Trophoblast cell (in vitro differentiated cells and primary cell): ENCODE measurements around the gene NPSR1.

ENCODE experiments used
- DNase-seq, 2 donors: peaks; one replicate each; pipeline ENCODE4 v3.0.0-alpha.2; 2016
- H2AFZ ChIP-seq: 2 replicates; pipeline ENCODE4 v1.6.1; 2013; ENCODE audit warnings: low read length, moderate library complexity, mild to moderate bottlenecking; ENCODE audit not compliant: insufficient read depth, poor library complexity
- H2AK5ac ChIP-seq: 2 replicates; pipeline ENCODE4 v1.6.1; 2013; ENCODE audit warnings: mild to moderate bottlenecking, low read length
- H2BK120ac ChIP-seq: 2 replicates; pipeline ENCODE4 v1.6.1; 2013; ENCODE audit warnings: low read length, mild to moderate bottlenecking, moderate library complexity; ENCODE audit not compliant: insufficient read depth, poor library complexity
- H2BK12ac ChIP-seq: 2 replicates; pipeline ENCODE4 v1.6.1; 2013; ENCODE audit warnings: mild to moderate bottlenecking, low read length, moderate library complexity
- H2BK5ac ChIP-seq: 2 replicates; pipeline ENCODE4 v1.6.1; 2013; ENCODE audit warnings: low read length, low read depth, moderate library complexity, mild to moderate bottlenecking; ENCODE audit not compliant: poor library complexity
- H3K14ac ChIP-seq: 2 replicates; pipeline ENCODE4 v1.6.1; 2013; ENCODE audit warnings: mild to moderate bottlenecking, low read length
- H3K18ac ChIP-seq: 2 replicates; pipeline ENCODE4 v1.6.1; 2013; ENCODE audit warnings: mild to moderate bottlenecking, low read length
- H3K23ac ChIP-seq: 2 replicates; pipeline ENCODE4 v1.6.1; 2013; ENCODE audit warnings: low read length
- H3K27ac ChIP-seq: 2 replicates; pipeline ENCODE4 v1.5.1; 2013; ENCODE audit warnings: low read depth, mild to moderate bottlenecking, inconsistent platforms, low read length, moderate library complexity
- H3K27me3 ChIP-seq: 2 replicates; pipeline ENCODE4 v1.6.1; 2013; ENCODE audit warnings: inconsistent platforms, mild to moderate bottlenecking, low read length, moderate library complexity; ENCODE audit not compliant: insufficient read depth
- H3K36me3 ChIP-seq, 2 experiments: 1 replicate in 1 of 2; 2 replicates in 1 of 2; pipeline ENCODE4 v1.6.1; 2013; ENCODE audit warnings: low read length in 2 of 2, mild to moderate bottlenecking in 2 of 2, moderate library complexity in 1 of 2; ENCODE audit not compliant: insufficient read depth in 2 of 2, control insufficient read depth in 1 of 2
- H3K4ac ChIP-seq: 2 replicates; pipeline ENCODE4 v1.6.1; 2013; ENCODE audit warnings: low read depth, mild to moderate bottlenecking, low read length, moderate library complexity
- H3K4me1 ChIP-seq, 2 experiments: 1 replicate in 1 of 2; 2 replicates in 1 of 2; pipeline ENCODE4 v1.6.1; 2013; ENCODE audit warnings: low read length in 2 of 2, mild to moderate bottlenecking in 2 of 2, moderate library complexity in 1 of 2; ENCODE audit not compliant: insufficient read depth in 2 of 2, control insufficient read depth in 1 of 2
- H3K4me2 ChIP-seq: 2 replicates; pipeline ENCODE4 v1.6.1; 2013; ENCODE audit warnings: inconsistent platforms, mild to moderate bottlenecking, low read length, moderate library complexity
- H3K4me3 ChIP-seq: 2 replicates; pipeline ENCODE4 v1.5.1; 2013; ENCODE audit warnings: mild to moderate bottlenecking, low read depth, low read length, inconsistent platforms
- H3K79me1 ChIP-seq: one replicate; pipeline ENCODE4 v1.6.1; 2013; ENCODE audit warnings: low read length
- H3K79me2 ChIP-seq: 2 replicates; pipeline ENCODE4 v1.6.1; 2013; ENCODE audit warnings: low read length, mild to moderate bottlenecking; ENCODE audit not compliant: control insufficient read depth, insufficient read depth, poor library complexity
- H3K9ac ChIP-seq: 2 replicates; pipeline ENCODE4 v1.6.1; 2013; ENCODE audit warnings: mild to moderate bottlenecking, low read length
- H3K9me3 ChIP-seq: 2 replicates; pipeline ENCODE4 v1.6.1; 2013; ENCODE audit warnings: low read depth, mild to moderate bottlenecking, control low read depth, inconsistent platforms, low read length; ENCODE audit not compliant: insufficient read depth
- H4K12ac ChIP-seq: 2 replicates; pipeline ENCODE4 v1.6.1; 2013; ENCODE audit warnings: low read depth, mild to moderate bottlenecking, low read length, moderate library complexity
- H4K8ac ChIP-seq: 2 replicates; pipeline ENCODE4 v1.6.1; 2013; ENCODE audit warnings: low read depth, mild to moderate bottlenecking, low read length, moderate library complexity
- H4K91ac ChIP-seq: one replicate; pipeline ENCODE4 v1.6.1; 2013; ENCODE audit warnings: low read depth, mild to moderate bottlenecking, low read length, moderate library complexity
- WGBS: extraction: QIAGEN DNeasy Blood & Tissue Kit; methylation state at CpG from one replicate; pipeline ENCODE4 v1.1.7; 2013; ENCODE audit warnings: missing lambda C conversion rate; ENCODE audit not compliant: insufficient read length, insufficient coverage; ENCODE audit errors: extremely low coverage; 5-methylcytosine and 5-hydroxymethylcytosine counted together

The NPSR1 gene

DNA sequence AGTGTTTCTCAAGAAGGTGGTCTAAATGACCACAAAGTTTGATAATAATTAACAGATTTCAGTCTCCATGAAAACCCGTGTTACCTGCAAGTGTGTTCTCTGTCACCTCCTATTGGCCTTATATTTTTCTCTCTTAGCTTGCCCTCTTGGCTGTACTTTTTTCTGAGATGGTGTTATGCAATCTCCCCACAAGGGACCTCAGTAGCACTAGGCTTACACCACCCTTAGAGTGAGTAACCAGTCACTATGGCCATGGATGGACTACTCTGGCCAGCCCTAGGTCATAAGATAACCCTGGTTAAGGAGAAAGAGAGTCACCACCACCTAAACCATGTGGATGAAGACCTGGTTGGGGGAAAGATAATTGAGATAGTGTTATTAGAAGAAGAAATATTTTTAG, 76.8 kb downstream of the NPSR1 start:
- Histone ChIP-seq H3K23ac (no peak overlapping the region), H3K79me2 (no peaks in the 10 kb centered on the region), H4K12ac (no peak overlapping the region), H3K4ac (no peak overlapping the region), H3K36me3 (no peaks in the 10 kb centered on the region), H3K9me3 (no peaks in the 10 kb centered on the region), H2BK5ac (no peak overlapping the region), H3K14ac (no peak overlapping the region), H2BK120ac (no peak overlapping the region), H2AFZ (no peak overlapping the region), H4K91ac (no peak overlapping the region), H3K4me1 (no peaks in the 10 kb centered on the region), H2BK12ac (no peak overlapping the region), H3K4me3 (no peak overlapping the region), H3K27me3 (no peaks in the 10 kb centered on the region), H4K8ac (no peak overlapping the region), H3K18ac (no peak overlapping the region), H3K27ac (no peak overlapping the region), H3K79me1 (no peaks in the 10 kb centered on the region), H3K9ac (no peak overlapping the region), H3K4me2 (no peak overlapping the region), H2AK5ac (no peak overlapping the region)
- WGBS, result no CpG with 5 or more reads among the region's 1 CpG
- no peak for DNase-seq

DNA sequence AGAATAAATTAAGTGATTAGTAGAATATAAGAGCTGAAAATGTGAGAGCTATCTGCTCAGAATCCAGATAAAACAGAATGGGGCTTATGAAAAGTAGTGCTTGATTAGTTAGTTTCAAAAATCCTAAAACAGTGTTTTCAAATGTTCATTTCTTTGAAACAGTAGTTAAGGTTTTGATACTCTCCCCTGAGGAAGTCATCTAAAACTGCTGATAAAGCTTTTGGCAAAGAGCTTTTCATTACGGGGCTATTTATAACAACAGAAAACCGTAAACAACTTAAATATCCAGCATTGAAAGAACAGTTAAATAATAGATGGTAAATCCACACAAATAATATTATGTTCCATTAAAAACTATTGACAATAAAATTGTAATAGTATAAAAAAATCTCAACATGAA, 77.5 kb downstream of the NPSR1 start:
- Histone ChIP-seq H3K4me1 (no peaks in the 10 kb centered on the region), H2BK12ac (no peak overlapping the region), H4K8ac (no peak overlapping the region), H3K79me1 (no peaks in the 10 kb centered on the region), H4K12ac (no peak overlapping the region), H2AK5ac (no peak overlapping the region), H3K9ac (no peak overlapping the region), H3K79me2 (no peaks in the 10 kb centered on the region), H3K23ac (no peak overlapping the region), H3K4me2 (no peak overlapping the region), H3K4ac (no peak overlapping the region), H3K14ac (no peak overlapping the region), H3K4me3 (no peak overlapping the region), H3K9me3 (no peaks in the 10 kb centered on the region), H2AFZ (no peak overlapping the region), H3K36me3 (no peaks in the 10 kb centered on the region), H3K27me3 (no peaks in the 10 kb centered on the region), H2BK120ac (no peak overlapping the region), H3K27ac (no peak overlapping the region), H2BK5ac (no peak overlapping the region), H3K18ac (no peak overlapping the region), H4K91ac (no peak overlapping the region)
- WGBS, result no CpG with 5 or more reads among the region's 2 CpGs
- no peak for DNase-seq

DNA sequence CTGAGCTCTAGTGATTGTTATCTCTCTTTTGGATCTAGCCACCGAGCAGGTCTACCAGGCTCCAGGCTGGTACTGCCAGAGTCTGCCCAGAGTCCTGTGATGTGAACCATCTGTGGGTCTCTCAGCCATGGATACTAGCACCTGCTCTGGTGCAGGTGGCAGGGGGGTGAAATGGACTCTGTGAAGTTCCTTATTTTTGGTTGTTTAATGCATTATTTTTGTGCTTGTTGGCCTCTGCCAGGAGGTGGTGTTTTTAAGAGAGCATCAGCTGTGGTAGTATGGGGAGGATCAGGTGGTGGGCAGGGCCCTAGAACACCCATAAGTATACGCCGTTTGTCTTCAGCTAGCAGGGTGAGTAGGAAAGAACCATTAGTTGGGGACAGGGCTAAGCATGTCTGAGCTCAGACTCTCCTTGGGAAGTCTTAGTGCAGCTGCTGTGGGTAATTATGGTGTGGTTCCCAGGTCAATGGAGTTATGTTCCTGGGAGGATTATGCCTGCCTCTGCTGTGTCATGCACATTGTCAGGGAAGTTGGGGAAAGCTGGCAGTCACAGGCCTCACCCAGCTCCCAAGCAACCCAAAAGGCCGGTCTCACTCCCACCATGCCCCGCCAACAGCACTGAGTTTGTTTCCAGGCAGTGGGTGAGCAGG, 81.8 kb downstream of the NPSR1 start:
- no peak overlapping the region for H3K4me2 ChIP-seq
- no peak overlapping the region for H4K12ac ChIP-seq

DNA sequence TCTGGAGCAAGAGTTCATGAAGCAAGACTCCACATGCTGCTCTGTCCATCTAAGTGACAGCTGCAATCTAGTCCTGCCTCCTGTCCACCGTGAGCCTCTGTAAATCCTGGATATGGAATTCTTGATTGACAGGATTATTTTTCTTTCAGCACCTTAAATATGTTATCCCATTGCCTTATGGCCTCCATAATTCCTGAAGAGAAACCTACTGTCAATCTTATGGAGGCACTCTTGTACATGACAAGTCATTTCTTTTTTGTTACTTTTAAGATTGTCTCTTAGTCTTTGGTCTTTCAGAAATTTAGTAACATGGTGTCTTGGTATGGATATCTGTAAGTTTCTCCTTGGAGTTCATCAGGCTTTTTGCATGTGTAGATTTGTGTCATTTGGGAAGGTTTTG, 82.8 kb downstream of the NPSR1 start:
- no peaks in the 10 kb centered on the region for H3K9me3 ChIP-seq
- no peak overlapping the region for H3K4ac ChIP-seq
- no peak overlapping the region for H3K9ac ChIP-seq
- no peak overlapping the region for H3K27ac ChIP-seq
- no peak overlapping the region for H2AK5ac ChIP-seq
- H3K4me2 ChIP-seq, result no peak overlapping the region
- no peaks in the 10 kb centered on the region for H3K36me3 ChIP-seq
- H3K79me2 ChIP-seq, result no peaks in the 10 kb centered on the region
- H3K23ac ChIP-seq, result no peak overlapping the region
- no peak overlapping the region for H2AFZ ChIP-seq
- H3K27me3 ChIP-seq, result no peaks in the 10 kb centered on the region
- no peak for DNase-seq
- H3K14ac ChIP-seq, result no peak overlapping the region
- no peak overlapping the region for H3K4me3 ChIP-seq
- H2BK120ac ChIP-seq, result no peak overlapping the region
- H3K18ac ChIP-seq, result no peak overlapping the region
- H2BK12ac ChIP-seq, result no peak overlapping the region
- no peak overlapping the region for H4K8ac ChIP-seq
- no peak overlapping the region for H4K12ac ChIP-seq
- H4K91ac ChIP-seq, result no peak overlapping the region
- H2BK5ac ChIP-seq, result no peak overlapping the region
- WGBS, result no CpG with 5 or more reads among the region's 1 CpG
- no peaks in the 10 kb centered on the region for H3K4me1 ChIP-seq
- H3K79me1 ChIP-seq, result no peaks in the 10 kb centered on the region

More for the DNA sequence above, 81.8 kb downstream of the NPSR1 start:
- no peak overlapping the region for H3K23ac ChIP-seq
- H3K9ac ChIP-seq, result no peak overlapping the region
- no peaks in the 10 kb centered on the region for H3K4me1 ChIP-seq
- no peak overlapping the region for H2AFZ ChIP-seq
- no peak overlapping the region for H2BK12ac ChIP-seq
- H4K91ac ChIP-seq, result no peak overlapping the region
- no peaks in the 10 kb centered on the region for H3K36me3 ChIP-seq
- H3K18ac ChIP-seq, result no peak overlapping the region
- H2AK5ac ChIP-seq, result no peak overlapping the region
- no peaks in the 10 kb centered on the region for H3K79me2 ChIP-seq
- no peaks in the 10 kb centered on the region for H3K27me3 ChIP-seq
- no peak overlapping the region for H3K4ac ChIP-seq
- H3K4me3 ChIP-seq, result no peak overlapping the region
- no CpG with 5 or more reads among the region's 5 CpGs for WGBS
- no peak overlapping the region for H3K14ac ChIP-seq
- H4K8ac ChIP-seq, result no peak overlapping the region
- H2BK5ac ChIP-seq, result no peak overlapping the region
- H2BK120ac ChIP-seq, result no peak overlapping the region
- no peak for DNase-seq
- no peaks in the 10 kb centered on the region for H3K9me3 ChIP-seq
- no peaks in the 10 kb centered on the region for H3K79me1 ChIP-seq
- no peak overlapping the region for H3K27ac ChIP-seq
